GM12891 (cell line): Measurements from ENCODE around the gene LTC4S.

ENCODE experiments used
- POLR2A ChIP-seq: IDR thresholded peaks from 2 replicates; pipeline ENCODE4 v1.6.1; 2011; ENCODE audit warnings: low read depth, low read length, control low read depth
- POLR2AphosphoS5 ChIP-seq: IDR thresholded peaks from 2 replicates; pipeline ENCODE4 v1.6.1; 2011; ENCODE audit warnings: low read depth, low read length, control low read depth
- TAF1 ChIP-seq: IDR thresholded peaks from 2 replicates; pipeline ENCODE4 v1.6.1; 2011; ENCODE audit warnings: low read depth, low read length, control low read depth

- no peak for TF ChIP-seq POLR2A
- no peak for TF ChIP-seq POLR2AphosphoS5
- no peak for TF ChIP-seq TAF1
Measured at GRCh38 chr5:179793468-179794139, at the start of gene LTC4S.
